ENCODE data around the gene KLK14. TPM values are rescaled to one million over a fixed set of nuclear protein-coding genes. Genes with fewer than 3 reads are reported as not detected.
A peak's percentile ranks its signal among the peaks of the same experiment; 100 is the strongest.

KLK14 gene
- total RNA-seq, 4 donors from 2014 or later = not detected

- intact Hi-C loops (cut with DNase I; ENCODE audit: low total_unique reads) = loop anchor here (5.0 kb wide), 1 partner anchor 740 kb away; no protein-coding TSS in a partner anchor
- Histone ChIP-seq H3K9me3 (no peaks in the 10 kb centered on the region), H3K36me3 (peaks cover 0 to 18% of the 10 kb centered on the region in 2 donors), H3K27me3 (no peaks in the 10 kb centered on the region), H3K4me3 (no peak overlapping the region), H3K27ac (no peak overlapping the region), H3K4me1 (peaks cover 3 to 6% of the 10 kb centered on the region in 2 donors)
- in situ Hi-C loops (cut with MboI; ENCODE audit: low sequenced_read_pairs in 4 of 4) = no loop called here
- TF ChIP-seq POLR2A (IDR thresholded peaks at IDR 0.05) = no peak
- TF ChIP-seq CTCF (IDR thresholded peaks at IDR 0.05 in 4 of 5, conservative IDR thresholded peaks at IDR 0.05 in 1 of 5) = no peak
- ATAC-seq = no peak
- no peak for DNase-seq
Measured at GRCh38 chr19:51097796-51098195, 15.1 kb upstream of the KLK14 start.

GRCh38 chr19:51097166-51097738 is 14.6 kb upstream of the KLK14 start:
- ATAC-seq = no peak
- H3K9me3 ChIP-seq = no peaks in the 10 kb centered on the region
- H3K36me3 ChIP-seq = peaks cover 0 to 12% of the 10 kb centered on the region in 2 donors
- in situ Hi-C loops (cut with MboI; ENCODE audit: low sequenced_read_pairs in 4 of 4) = no loop called here
- H3K4me1 ChIP-seq = peaks cover 3 to 6% of the 10 kb centered on the region in 2 donors
- TF ChIP-seq POLR2A (IDR thresholded peaks at IDR 0.05) (no peak), CTCF (IDR thresholded peaks at IDR 0.05 in 4 of 5, conservative IDR thresholded peaks at IDR 0.05 in 1 of 5) (peak in 4 of 5 experiments; percentile 14 to 55 (median 38))
- no peak overlapping the region for H3K27ac ChIP-seq
- no peaks in the 10 kb centered on the region for H3K27me3 ChIP-seq
- intact Hi-C loops (cut with DNase I; ENCODE audit: low total_unique reads) = loop anchor here (5.0 kb wide), 1 partner anchor 740 kb away; no protein-coding TSS in a partner anchor
- no peak overlapping the region for H3K4me3 ChIP-seq
- DNase-seq = no peak

- in situ Hi-C loops (cut with MboI; ENCODE audit: low sequenced_read_pairs in 4 of 4) (no loop called here), intact Hi-C loops (cut with DNase I; ENCODE audit: low total_unique reads) (loop anchor here (5.0 kb wide), 1 partner anchor 739 kb away; no protein-coding TSS in a partner anchor)
- Histone ChIP-seq H3K36me3 (peaks cover 0 to 10% of the 10 kb centered on the region in 2 donors), H3K27me3 (no peaks in the 10 kb centered on the region), H3K9me3 (no peaks in the 10 kb centered on the region), H3K4me1 (peaks cover 3 to 6% of the 10 kb centered on the region in 2 donors), H3K27ac (no peak overlapping the region), H3K4me3 (no peak overlapping the region)
- no peak for ATAC-seq
- TF ChIP-seq CTCF (IDR thresholded peaks at IDR 0.05 in 4 of 5, conservative IDR thresholded peaks at IDR 0.05 in 1 of 5) (no peak), POLR2A (IDR thresholded peaks at IDR 0.05) (no peak)
- DNase-seq = no peak
Measured at GRCh38 chr19:51096473-51097165, 13.9 kb upstream of the KLK14 start.

- Histone ChIP-seq H3K36me3 (peaks cover 0 to 4% of the 10 kb centered on the region in 2 donors), H3K4me1 (no peaks in the 10 kb centered on the region), H3K4me3 (no peak overlapping the region), H3K9me3 (no peaks in the 10 kb centered on the region), H3K27me3 (no peaks in the 10 kb centered on the region), H3K27ac (no peak overlapping the region)
- no peak for DNase-seq
- no peak for ATAC-seq
- peak in 4 of 5 experiments; percentile 31 to 58 (median 39) for TF ChIP-seq CTCF (IDR thresholded peaks at IDR 0.05 in 4 of 5, conservative IDR thresholded peaks at IDR 0.05 in 1 of 5)
- no peak for TF ChIP-seq POLR2A (IDR thresholded peaks at IDR 0.05)
- intact Hi-C loops (cut with DNase I; ENCODE audit: low total_unique reads) = loop anchor here (5.0 kb wide), 1 partner anchor 737 kb away; no protein-coding TSS in a partner anchor
- in situ Hi-C loops (cut with MboI; ENCODE audit: low sequenced_read_pairs in 4 of 4) = no loop called here
Measured at GRCh38 chr19:51094696-51095279, 12.1 kb upstream of the KLK14 start.
